IPS DF 6.9 (cell line): Measurements from ENCODE around the gene TENM4.

Experiments used
- DNase-seq: peaks from one replicate; pipeline ENCODE4 v3.0.0-alpha.2; 2013; ENCODE audit warnings: low read depth, low spot score
- H3K27ac ChIP-seq: one replicate; pipeline ENCODE4 v1.5.1; 2013; ENCODE audit warnings: low read length, control low read depth
- H3K27me3 ChIP-seq: 2 replicates; pipeline ENCODE4 v1.6.1; 2013; ENCODE audit warnings: mild to moderate bottlenecking, low read length; ENCODE audit not compliant: control insufficient read depth, insufficient read depth
- H3K36me3 ChIP-seq: 2 replicates; pipeline ENCODE4 v1.6.1; 2013; ENCODE audit warnings: low read length; ENCODE audit not compliant: control insufficient read depth, insufficient read depth
- H3K4me1 ChIP-seq: 2 replicates; pipeline ENCODE4 v1.6.1; 2013; ENCODE audit warnings: low read length; ENCODE audit not compliant: control insufficient read depth, insufficient read depth
- H3K4me3 ChIP-seq: 2 replicates; pipeline ENCODE4 v1.5.1; 2013; ENCODE audit warnings: mild to moderate bottlenecking, low read length
- H3K9me3 ChIP-seq: 2 replicates; pipeline ENCODE4 v1.6.1; 2013; ENCODE audit warnings: low read length, inconsistent platforms; ENCODE audit not compliant: control insufficient read depth, insufficient read depth
- WGBS: extraction: QIAGEN DNeasy Blood & Tissue Kit; methylation state at CpG from one replicate; pipeline ENCODE4 v1.1.7; 2013; ENCODE audit warnings: mixed read lengths, missing lambda C conversion rate; ENCODE audit not compliant: insufficient read length, insufficient coverage; 5-methylcytosine and 5-hydroxymethylcytosine counted together

Gene TENM4

GRCh38 chr11:78737301-78737700, 703.5 kb downstream of the TENM4 start:
- Histone ChIP-seq H3K9me3 (no peaks in the 10 kb centered on the region), H3K27me3 (no peaks in the 10 kb centered on the region), H3K27ac (no peak overlapping the region), H3K4me3 (no peak overlapping the region), H3K36me3 (no peaks in the 10 kb centered on the region), H3K4me1 (no peaks in the 10 kb centered on the region)
- DNase-seq: no peak
- WGBS: no CpG with 5 or more reads among the region's 3 CpGs

GRCh38 chr11:78735711-78736110, 705.1 kb downstream of the TENM4 start:
- H3K9me3 ChIP-seq: no peaks in the 10 kb centered on the region
- no peak overlapping the region for H3K27ac ChIP-seq
- H3K27me3 ChIP-seq: no peaks in the 10 kb centered on the region
- no peaks in the 10 kb centered on the region for H3K36me3 ChIP-seq
- no peak for DNase-seq
- no peak overlapping the region for H3K4me3 ChIP-seq
- no peaks in the 10 kb centered on the region for H3K4me1 ChIP-seq

- no peak overlapping the region for H3K27ac ChIP-seq
- DNase-seq: no peak
- no peaks in the 10 kb centered on the region for H3K9me3 ChIP-seq
- no peaks in the 10 kb centered on the region for H3K4me1 ChIP-seq
- no peaks in the 10 kb centered on the region for H3K27me3 ChIP-seq
- no peaks in the 10 kb centered on the region for H3K36me3 ChIP-seq
- no peak overlapping the region for H3K4me3 ChIP-seq
These were observed 707.8 kb downstream of the TENM4 start for GRCh38 chr11:78733031-78733430.

- no peaks in the 10 kb centered on the region for H3K27me3 ChIP-seq
- H3K4me1 ChIP-seq: no peaks in the 10 kb centered on the region
- no peak for DNase-seq
- no peaks in the 10 kb centered on the region for H3K36me3 ChIP-seq
- H3K9me3 ChIP-seq: no peaks in the 10 kb centered on the region
- no peak overlapping the region for H3K4me3 ChIP-seq
- H3K27ac ChIP-seq: no peak overlapping the region
- WGBS: no CpG with 5 or more reads among the region's 11 CpGs
These were observed 708.6 kb downstream of the TENM4 start for GRCh38 chr11:78732246-78732645.

GRCh38 chr11:78731027-78731426, 709.8 kb downstream of the TENM4 start:
- Histone ChIP-seq H3K4me3 (no peak overlapping the region), H3K4me1 (no peaks in the 10 kb centered on the region), H3K36me3 (no peaks in the 10 kb centered on the region), H3K27ac (no peak overlapping the region), H3K9me3 (no peaks in the 10 kb centered on the region), H3K27me3 (no peaks in the 10 kb centered on the region)
- WGBS: no CpG with 5 or more reads among the region's 5 CpGs
- no peak for DNase-seq

DNA sequence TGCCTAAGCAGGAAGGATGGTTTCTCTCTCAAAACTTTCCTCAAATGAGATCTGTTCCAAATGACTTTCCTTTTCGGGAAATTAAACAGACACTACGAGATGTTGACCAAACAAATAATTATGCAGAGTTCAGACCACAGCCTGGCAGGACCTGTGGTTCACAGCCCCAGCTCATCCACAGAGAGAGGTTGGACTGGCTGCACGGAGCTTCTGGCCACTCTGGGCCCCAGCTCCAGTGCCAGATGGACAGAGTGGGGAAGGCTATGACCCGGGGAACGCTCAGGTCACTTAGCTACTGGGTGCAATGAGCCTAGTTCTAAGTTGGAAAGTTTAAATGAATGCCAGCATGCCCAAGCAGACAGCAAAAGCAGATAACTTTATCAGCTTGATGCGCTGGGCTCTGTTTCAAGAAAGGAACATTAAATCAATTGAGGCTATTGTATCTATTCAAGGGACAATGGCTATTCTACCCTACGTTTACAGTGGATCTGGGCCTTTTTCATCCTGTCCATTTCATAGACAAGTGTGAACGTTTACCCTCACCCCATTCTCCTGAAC, 710.5 kb downstream of the TENM4 start:
- Histone ChIP-seq H3K27me3 (no peaks in the 10 kb centered on the region), H3K9me3 (no peaks in the 10 kb centered on the region), H3K36me3 (no peaks in the 10 kb centered on the region), H3K4me1 (no peaks in the 10 kb centered on the region), H3K4me3 (no peak overlapping the region), H3K27ac (no peak overlapping the region)
- no CpG with 5 or more reads among the region's 8 CpGs for WGBS
- no peak for DNase-seq

- no peaks in the 10 kb centered on the region for H3K9me3 ChIP-seq
- H3K27ac ChIP-seq: no peak overlapping the region
- H3K27me3 ChIP-seq: no peaks in the 10 kb centered on the region
These were observed 713.0 kb downstream of the TENM4 start for GRCh38 chr11:78727816-78728215.

DNA sequence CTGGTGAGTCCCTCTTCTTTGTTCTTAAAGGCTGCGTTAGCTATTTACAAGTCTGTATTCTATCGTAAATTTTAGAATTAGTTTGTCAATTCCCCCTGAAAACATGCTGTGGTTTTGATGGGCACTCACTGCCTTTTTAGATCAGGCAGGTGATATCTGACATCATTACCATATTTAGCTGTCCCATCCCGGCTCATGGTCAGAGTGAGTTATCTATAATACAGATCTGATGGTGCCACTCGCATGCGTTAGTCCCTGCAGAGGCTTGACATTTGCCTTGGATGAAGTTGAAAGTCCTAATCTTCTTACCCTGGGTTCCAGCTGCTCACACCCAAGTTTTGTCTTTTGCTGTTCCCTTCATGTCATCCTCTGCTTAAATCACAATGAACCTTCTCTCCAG, 715.6 kb downstream of the TENM4 start:
- H3K9me3 ChIP-seq: no peaks in the 10 kb centered on the region
- no peaks in the 10 kb centered on the region for H3K36me3 ChIP-seq
- no peak overlapping the region for H3K4me3 ChIP-seq
- no peak for DNase-seq
- WGBS: no CpG with 5 or more reads among the region's 5 CpGs
- H3K27me3 ChIP-seq: no peaks in the 10 kb centered on the region
- H3K27ac ChIP-seq: no peak overlapping the region
- no peaks in the 10 kb centered on the region for H3K4me1 ChIP-seq

More at GRCh38 chr11:78727816-78728215, 713.0 kb downstream of the TENM4 start:
- H3K36me3 ChIP-seq: no peaks in the 10 kb centered on the region
- WGBS: no CpG with 5 or more reads among the region's 5 CpGs
- DNase-seq: no peak
- H3K4me1 ChIP-seq: no peaks in the 10 kb centered on the region
- H3K4me3 ChIP-seq: no peak overlapping the region

- WGBS: no CpG with 5 or more reads among the region's 5 CpGs
- no peak overlapping the region for H3K27ac ChIP-seq
- no peaks in the 10 kb centered on the region for H3K36me3 ChIP-seq
- no peak overlapping the region for H3K4me3 ChIP-seq
- no peaks in the 10 kb centered on the region for H3K9me3 ChIP-seq
- no peaks in the 10 kb centered on the region for H3K4me1 ChIP-seq
- DNase-seq: no peak
- no peaks in the 10 kb centered on the region for H3K27me3 ChIP-seq
These were observed 718.0 kb downstream of the TENM4 start for GRCh38 chr11:78722786-78723185.

DNA sequence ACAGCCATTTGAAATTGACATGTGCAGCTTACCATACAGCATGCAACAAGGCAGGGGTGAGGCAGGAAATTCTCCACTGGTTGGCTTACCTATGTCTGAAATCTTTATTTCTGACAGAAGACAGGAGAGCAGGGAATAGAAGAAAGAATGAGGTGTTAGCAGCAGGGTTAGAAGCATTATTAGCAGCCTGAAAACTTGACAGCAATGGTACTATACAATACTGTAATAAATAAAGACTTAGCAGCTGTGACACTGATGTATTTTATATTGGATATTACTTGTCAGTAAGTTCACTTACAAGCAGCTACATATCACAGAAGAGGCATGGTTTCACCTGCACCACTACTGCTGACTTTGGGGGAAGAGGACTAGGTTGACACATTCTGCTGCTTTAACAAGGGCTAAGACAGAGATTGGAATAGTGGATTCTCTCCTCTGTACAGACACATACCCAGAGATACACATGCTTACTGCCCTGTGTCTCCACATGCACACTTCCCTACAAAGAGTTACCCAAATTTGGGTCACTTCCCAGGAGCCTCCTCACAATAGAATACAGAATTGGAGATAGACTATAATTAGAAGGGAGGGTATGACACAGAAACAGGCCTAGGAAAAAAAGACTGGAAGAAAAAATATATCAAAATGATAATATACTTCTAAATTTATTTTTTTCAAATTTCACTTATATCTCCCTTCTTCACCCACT, 720.4 kb downstream of the TENM4 start:
- no peak overlapping the region for H3K4me3 ChIP-seq
- no peaks in the 10 kb centered on the region for H3K9me3 ChIP-seq
- no peaks in the 10 kb centered on the region for H3K36me3 ChIP-seq
- no peaks in the 10 kb centered on the region for H3K4me1 ChIP-seq
- no peak overlapping the region for H3K27ac ChIP-seq
- H3K27me3 ChIP-seq: no peaks in the 10 kb centered on the region
- no peak for DNase-seq

DNA sequence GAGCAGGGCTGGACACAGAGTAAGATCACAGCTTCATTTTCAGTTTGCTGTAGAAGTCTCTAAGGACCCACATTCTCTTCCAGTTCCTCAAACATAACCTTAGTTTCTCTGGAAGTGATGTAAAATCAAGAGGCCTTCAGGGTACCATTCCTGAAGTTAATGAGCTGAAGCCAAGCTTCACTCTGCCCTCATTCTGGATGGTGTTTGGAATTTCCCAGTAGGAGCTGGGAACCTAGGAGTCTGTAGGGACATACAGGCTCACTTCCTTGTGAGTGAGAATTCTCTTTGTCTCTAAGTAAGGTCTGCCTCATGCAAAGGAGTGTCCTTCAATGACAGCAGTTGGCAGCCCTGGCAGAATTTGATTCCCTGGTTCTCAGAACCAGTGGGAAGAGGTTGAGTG, 723.8 kb downstream of the TENM4 start:
- H3K27me3 ChIP-seq: no peaks in the 10 kb centered on the region
- no peak overlapping the region for H3K4me3 ChIP-seq
- H3K36me3 ChIP-seq: no peaks in the 10 kb centered on the region
- H3K9me3 ChIP-seq: no peaks in the 10 kb centered on the region
- no peak overlapping the region for H3K27ac ChIP-seq
- no peak for DNase-seq
- no peaks in the 10 kb centered on the region for H3K4me1 ChIP-seq
